ENCODE results near the gene ESPN.

DNA sequence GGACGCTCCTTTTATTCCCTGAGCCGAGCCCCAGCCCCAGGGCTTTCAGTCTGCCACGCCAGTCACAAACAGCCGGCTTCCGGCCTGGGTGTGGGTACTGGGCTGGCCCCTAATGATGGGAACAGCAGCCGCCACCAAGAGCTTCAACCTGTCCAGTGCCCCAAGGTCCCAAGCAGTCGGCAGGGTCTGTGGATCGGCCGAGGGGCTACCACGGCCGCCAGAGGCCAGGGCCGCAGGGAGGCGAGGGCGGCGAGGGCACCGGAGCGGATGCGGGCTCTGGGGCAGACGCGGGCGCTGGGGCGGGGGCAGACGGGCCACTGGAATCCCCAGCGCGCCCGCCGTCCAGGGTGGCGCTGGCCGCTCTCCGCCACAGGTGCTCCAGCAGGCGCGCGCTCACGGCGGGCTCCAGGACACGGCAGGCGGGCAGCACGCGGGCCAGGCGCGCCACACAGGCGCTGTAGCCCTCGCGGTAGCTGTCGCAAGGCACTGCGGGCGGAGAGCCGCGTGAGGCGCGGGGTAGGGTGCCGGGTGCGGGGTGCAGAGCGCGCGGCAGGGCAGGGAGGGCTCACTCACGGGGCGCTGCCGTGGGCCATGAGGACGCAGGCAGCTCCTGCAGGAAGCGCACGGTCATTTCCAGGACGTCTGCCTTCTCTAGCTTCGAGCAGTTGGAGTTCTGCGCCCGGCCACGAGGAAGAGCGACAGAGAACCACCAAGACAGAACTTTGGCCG is 5.7 kb upstream of the ESPN start:
- TF ChIP-seq POLR2AphosphoS5 (IDR thresholded peaks at IDR 0.05) (no peak), CTCF (IDR thresholded peaks at IDR 0.05) (no peak), EP300 (IDR thresholded peaks at IDR 0.05) (no peak), POLR2A (IDR thresholded peaks at IDR 0.05) (no peak)

Measured in gastroesophageal sphincter (tissue), 3 donors.